ENCODE results near the gene PKD2.
A peak's percentile ranks its signal among the peaks of the same experiment; 100 is the strongest.
"Not testable (repeated sequence)": the region's sequence is repeated elsewhere in the genome, so short reads cannot be mapped to it uniquely, and the experiment has no call there.

PKD2 gene

DNA sequence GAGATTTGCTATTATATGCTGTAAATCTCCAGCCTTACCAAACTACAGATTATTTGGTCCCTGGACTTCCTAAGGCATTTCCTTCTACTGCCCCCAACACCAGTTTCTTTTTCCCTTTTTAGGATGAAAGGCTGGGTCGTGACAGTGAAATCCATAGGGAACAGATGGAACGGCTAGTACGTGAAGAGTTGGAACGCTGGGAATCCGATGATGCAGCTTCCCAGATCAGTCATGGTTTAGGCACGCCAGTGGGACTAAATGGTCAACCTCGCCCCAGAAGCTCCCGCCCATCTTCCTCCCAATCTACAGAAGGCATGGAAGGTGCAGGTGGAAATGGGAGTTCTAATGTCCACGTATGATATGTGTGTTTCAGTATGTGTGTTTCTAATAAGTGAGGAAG, 67.9 kb downstream of the PKD2 start:
- DNase-seq: no peak

DNA sequence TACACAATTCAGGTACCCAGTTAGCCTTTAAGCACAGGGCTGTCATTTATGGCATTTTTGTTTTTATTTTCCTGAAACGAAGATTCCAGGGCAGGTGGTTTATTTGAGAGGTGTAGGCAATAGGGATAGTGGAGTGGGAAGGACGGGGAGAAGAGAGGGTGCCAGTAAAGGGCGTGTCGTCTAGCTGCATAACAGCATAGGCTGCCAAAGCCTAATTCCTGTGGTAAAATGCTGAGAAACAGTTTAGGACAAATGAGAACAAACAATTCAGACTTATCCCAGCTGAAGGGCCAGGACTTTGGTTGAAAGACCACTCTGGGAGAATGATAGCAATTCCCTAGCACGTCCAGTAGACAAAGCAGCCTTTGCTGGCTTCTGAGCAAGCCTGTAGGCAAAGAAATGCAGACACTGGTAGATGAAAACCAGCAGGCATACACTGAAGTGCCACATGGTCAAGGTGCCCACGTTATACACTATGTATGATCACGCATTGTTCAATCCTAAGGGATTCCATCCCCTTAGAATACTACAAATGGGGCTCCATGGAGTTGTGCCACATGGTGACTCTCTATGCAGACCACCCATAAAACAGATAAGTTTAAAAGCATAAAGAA, 70.6 kb downstream of the PKD2 start:
- DNase-seq: no peak

DNA sequence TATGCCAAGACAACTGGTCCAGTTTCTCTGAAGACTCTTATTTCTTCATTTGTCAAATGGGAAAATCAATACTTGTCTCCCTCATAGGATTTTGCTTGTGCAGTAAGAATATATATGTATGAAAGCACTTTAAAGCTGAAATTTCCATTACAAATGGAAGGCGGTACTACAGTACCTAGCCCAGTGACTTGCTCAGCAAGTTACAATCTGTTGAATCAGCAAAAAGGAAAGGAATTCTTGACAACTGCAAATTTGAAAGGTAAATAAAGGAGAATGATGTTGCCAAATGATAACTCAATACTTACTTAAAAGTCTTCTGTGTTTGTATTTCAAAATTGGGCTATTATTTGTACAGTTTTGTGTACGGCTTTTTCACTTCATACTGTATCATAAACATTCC, 71.1 kb downstream of the PKD2 start:
- DNase-seq: no peak

DNA sequence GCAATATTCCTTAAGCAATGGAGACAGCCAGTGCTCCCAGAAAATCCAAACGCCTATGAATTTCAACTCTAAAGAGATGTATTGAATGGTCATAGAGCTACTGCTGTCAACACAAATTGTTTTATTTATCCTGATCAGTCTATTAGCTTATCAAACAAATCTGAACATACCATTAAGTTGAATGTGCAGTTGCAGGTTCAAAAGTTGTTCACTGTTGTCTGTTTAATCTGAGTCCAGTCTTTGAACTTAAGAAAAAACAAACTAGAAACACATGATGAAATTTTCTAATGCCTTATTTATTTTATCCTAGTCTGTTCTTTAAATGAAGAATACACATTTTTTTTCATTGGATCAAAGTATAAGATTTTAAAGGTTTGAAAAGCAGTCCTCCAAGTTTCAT, 73.2 kb downstream of the PKD2 start:
- DNase-seq: no peak

DNA sequence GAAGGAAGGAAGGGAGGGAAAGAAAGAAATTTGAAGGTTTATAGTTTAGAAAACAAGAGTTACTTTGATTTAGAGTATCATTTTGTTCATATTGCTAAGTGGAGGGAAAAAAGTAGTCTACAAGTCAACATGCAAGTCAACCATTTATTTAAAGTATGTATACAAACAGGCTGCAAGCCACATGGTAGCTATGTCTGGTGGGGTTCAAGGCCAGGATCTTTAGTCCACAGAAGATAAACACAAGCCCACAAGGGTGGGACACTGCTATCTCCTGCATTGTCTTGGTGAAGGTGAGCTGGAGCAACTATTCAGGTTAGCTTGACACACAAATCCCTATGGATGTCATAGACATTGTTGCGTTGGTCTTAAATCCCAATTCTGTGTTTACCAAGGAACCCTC, 79.6 kb downstream of the PKD2 start:
- no peak for DNase-seq

DNA sequence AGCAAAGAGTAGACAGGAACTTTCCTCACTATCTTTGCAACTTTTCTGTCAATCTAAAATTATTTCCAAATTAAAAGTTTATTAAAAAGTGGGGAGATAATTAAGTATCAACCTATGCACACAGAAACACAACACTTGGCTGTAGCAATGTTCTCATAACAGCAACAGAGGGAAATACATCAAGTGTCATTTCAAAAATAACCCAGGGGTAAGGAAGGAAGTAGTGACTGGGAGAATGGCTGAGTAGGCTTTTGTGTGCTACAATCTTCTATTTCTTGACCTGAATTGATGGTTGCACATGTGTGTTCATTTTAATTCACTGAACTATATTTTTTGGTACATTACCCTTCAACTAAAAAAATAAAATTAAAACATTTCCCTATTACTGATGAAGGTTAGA, 83.5 kb downstream of the PKD2 start:
- no peak for DNase-seq

DNA sequence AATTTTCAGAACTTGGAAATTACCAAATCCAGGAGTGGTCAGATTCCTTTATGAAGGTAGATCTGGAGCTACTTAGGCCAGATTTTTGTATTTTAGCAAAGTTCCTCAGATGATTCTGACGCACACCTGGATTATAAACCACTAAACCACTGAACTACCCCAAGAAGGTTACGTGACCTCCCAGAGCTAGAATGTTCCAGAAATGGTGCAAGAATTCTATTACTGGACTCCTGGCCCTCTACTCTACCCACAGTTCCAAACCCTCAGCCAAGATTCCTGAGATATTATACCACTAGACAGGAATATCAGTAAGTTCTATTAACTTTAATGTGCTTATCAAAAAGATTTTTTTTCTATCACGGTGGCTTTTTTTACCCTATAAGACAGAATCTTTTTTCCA, 83.9 kb downstream of the PKD2 start:
- no peak for DNase-seq

DNA sequence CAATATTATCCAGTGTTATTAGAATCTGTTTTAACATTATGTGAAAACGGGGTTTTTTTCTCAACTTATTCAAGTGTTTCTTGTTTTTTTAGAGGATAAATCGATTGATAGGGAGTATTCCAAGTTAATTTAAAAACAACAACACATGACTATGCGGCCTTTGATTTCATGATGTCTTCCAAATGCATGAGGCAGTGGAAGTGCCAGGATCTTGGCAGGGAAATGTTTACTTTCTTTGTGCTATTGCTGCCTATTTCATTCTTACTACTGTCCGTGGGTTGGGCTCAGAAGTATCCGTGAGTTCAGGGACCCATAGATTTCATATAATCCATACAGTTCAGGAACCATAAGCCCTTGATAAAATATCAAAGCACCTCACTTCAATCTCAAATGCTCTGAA, 86.4 kb downstream of the PKD2 start:
- DNase-seq: no peak

DNA sequence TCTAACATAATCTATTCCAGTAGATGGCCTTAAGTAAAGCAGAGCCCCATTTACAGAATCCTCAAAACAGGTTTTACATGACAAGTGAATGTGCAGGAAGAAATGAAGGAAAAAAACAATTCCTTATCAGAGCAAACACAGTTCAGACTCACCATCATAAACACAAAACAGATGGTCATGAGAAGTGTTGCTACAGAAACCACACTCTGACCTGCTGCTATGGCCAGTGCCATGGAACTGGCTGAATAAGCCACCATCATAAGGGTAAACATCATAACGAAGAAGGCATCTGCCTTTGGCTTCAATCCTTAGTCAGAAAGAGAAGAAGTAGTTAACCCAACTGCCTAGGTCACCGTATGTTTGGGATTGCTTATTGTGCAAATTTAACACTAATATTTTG, 89.9 kb downstream of the PKD2 start:
- DNase-seq: no peak

DNA sequence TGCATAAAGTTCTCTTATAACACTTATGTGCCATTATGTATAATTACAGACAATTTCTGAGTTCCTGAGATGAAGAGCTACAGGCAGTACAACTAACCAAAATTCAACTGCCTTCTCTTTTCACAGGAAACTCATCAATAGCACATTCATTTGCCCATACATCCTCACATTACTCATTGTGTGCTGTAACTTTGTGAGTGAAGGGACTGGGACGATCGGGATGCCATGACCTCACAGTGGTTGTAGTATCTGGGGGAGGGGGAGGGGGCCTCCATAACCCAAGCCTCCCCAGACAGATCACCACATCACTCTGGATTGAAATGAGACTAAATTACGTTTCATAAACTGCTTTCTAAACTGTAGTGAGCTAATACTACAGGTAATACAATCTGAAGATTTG, 90.3 kb downstream of the PKD2 start:
- DNase-seq: peak; percentile 6

DNA sequence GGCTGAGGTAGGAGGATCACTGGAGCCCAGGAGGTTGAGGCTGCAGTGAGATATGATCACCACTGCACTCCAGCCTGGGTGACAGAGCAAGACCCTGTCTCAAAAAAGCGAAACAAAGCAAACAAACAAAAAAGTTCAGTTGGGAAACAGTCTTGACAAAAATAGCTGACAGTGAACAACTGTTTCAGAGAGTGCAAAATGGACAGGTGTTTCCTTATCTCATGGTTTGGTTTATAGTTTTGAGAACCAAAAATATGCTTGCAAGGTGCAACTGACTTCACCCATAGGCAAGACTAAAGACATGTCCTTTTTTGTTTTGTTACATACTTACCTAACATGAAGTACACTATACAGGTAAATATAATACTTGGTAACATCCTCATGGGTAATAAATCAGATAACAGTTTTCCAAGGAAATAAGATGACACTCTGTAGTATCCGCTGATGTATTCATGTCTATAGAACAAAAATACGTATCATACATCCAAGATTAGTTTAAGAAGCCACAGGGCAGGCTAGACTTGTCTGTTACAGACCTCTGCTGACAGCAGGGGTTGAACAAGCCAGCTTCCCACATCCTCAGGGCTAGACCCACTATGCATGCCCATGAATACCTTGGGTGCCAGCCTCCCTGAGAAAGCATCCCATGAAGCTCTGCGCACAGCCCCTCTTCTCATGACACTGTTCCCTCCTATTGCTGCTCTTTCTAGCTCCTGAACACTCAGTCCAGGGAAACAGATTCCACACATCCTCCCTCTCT, 91.7 kb downstream of the PKD2 start:
- DNase-seq: no peak

DNA sequence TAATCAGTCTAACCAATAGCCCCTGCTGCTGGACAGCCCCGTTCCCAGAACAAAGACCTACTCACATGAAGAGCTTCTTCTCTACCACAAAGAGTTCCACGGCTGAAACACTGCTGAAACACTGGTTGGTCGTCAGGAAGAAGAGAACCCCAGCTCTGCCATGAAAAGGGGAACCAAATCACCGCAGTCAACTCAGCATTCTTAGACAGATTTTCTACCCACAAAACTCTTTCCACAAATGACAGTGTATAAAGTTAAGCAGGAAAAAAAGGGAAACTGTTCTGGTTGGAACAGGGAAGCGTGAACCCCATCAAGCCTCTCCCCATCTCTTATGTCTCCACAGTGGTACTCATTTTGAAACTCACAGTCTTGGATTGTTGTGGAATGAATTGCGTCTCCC, 93.7 kb downstream of the PKD2 start:
- no peak for DNase-seq

DNA sequence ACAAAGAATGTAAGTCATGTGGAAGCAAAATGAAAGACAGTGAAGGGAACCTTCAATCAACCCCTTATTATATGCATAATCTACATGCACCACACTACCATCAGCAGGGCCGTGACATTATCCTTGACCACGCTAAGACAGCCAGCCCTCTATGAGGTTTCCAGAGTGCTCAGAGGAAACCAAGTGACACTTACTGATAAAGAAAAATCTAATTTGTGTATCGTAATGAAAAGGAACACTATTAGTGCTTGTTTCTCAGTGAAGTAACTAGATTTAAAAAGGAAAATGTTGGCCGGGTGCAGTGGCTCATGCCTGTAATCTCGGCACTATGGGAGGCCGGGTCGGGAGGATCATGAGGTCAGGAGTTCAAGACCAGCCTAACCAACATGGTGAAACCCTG, 94.6 kb downstream of the PKD2 start:
- DNase-seq: no peak

DNA sequence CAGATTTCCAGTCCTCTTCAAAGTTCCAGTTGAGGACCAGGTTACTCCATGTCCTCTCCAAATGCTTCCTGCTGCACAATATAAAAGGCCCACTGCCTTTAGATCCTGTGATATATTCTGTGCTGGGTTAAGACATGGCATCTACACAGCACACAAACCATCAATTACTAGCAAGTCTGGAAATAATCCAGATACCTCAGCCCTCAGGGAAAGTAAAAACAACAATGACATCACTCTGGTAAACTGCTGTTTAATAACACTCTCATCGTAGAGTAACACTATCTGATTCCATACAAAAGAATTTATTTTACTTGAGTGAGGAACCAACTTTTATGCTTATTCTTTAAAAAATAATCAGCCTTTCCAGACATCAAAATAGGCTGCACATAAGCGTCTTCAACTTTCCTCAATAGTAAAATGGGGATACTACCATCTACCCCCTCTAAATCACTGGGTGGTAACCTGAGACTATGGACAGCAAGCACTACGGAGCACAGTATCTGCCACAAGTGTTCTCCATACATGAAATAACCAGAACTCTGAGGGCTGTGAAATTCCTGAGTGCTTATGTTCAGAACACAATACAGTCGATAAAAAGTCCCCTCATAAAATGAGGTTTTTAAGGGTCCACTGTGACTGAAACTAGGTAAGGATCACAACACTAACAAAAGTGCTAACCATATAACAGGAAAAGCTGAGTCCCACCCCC, 97.6 kb downstream of the PKD2 start:
- DNase-seq: peak; percentile 60

DNA sequence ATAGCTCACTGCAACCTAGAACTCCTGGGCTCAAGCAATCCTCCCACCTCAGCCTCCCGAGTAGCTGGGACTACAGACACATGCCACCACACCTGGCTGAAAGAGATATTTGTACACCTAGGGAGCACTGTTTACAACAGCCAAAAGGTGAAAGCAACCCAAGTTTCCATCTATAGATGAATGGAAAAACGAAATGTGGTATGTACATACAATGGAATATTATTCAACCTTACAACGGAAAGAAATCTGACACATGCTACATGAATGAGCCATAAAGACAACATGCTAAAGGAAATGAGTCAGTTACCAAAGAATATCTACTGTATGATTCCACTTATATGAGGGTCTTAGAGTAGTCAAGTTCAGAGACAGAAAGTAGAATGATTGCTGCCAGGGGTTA, 98.8 kb downstream of the PKD2 start:
- peak; percentile 47 for DNase-seq

DNA sequence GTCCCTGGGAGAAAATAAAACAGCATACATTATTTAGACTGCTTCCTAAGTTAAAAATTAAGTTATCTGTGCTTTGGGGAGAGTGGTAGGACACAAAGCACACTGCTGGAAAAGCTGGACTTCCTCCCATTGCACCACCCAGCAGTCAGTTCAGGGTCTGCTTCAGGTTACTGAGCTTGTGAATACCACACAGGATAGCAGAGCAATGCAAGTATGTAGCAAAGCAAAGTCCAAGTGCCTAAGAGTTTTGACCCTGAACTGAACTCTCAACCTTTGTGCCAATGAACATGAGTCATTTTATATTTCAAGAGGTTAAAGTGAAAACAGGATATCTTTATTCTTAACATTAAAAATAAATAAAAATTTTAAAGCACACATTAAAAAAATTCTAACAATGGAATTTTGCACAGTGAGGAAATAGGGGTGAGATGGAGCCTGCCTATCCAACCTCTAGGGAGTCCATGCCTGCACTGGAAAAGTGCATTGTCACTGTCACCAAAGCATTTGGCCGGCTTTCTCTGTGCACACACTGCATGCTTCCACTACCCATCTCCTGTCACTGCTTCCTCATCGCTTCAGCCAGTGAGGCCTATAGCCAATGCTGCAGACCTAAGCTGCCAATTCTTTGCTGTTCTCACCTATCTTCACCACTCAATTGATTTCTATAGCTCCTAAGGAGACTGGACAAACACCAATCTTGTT, 100.1 kb downstream of the PKD2 start:
- DNase-seq: peak; percentile 7

DNA sequence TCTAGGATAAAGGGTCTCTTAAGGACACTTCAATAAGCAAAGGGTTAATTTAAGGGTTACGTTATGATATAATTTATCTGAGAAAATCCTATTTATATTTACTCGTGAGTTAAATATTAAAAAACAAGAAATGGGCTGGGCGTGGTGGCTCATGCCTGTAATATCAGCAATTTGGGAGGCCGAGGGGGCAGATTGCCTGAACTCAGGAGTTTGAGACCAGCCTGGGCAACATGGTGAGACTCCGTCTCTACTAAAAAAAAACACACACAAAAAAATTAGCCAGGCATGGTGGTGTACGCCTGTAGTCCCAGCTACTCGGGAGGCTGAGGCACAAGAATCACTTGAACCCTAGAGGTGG, 100.7 kb downstream of the PKD2 start:
- not testable (repeated sequence) for DNase-seq

DNA sequence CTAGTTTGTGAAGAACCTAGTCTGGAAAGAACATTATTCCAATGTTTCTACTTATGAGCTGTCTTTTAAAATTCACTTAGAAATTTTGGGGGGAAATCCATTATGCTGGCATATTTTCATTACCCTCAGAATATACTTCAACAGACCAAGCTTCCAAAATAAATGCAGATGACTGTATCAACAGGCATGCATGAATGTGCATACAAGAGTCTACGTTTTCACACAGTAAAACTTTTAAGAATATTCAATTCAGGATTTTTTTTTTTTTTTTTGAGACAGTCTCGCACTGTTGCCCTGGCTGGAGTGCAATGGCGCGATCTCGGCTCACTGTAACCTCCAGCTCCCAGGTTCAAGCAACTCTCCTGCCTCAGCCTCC, 101.3 kb downstream of the PKD2 start:
- DNase-seq: peak; percentile 22

DNA sequence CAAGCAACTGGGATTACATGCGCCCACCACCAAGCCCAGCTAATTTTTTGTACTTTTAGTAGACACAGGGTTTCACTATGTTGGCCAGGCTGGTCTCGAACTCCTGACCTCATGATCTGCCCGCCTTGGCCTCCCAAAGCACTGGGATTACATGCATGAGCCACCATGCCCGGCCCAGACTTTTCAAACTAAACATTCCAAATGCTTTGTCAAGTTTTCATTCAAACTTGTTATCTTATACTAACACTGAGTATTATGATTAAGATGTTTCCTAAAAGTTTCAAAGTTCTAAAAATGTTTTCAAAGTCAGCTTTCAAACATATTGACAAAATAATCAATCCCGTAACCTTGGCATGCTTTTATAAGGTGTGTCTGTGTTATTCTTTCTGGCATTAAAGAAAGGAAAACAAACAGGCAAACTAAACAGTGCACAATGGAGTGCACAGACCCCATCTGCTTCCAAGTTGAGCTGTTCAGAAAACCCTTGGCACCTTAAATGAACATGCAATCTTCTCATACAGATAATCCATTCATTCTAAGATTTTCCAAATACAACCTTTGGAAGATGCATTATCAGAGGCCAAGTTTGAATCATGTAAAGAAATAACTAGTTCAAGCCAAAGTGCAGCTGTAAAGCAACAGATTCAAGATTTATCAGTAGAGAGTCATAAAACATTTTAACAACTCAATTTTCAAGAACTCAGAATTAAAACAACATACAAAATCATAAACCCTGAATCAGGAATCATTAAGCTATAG, 101.9 kb downstream of the PKD2 start:
- DNase-seq: no peak

DNA sequence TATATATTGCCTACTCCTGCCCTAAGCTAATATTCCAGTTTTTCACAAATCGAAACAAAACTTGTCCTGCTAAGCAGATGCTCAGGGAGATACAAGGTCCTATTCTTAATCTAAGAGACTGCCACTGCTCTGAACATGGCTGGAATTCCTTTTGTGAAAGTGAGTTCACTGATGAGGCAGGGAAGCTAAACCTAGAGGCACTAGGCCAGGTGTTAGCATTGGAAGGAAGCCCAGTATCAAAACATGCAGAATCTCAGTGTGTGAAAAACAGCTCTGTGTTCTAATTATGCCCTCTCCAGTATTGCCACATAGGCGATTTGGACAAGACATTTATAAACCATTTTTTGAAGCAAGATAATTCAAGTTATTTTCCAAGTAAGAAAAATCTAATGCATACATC, 103.4 kb downstream of the PKD2 start:
- no peak for DNase-seq

DNA sequence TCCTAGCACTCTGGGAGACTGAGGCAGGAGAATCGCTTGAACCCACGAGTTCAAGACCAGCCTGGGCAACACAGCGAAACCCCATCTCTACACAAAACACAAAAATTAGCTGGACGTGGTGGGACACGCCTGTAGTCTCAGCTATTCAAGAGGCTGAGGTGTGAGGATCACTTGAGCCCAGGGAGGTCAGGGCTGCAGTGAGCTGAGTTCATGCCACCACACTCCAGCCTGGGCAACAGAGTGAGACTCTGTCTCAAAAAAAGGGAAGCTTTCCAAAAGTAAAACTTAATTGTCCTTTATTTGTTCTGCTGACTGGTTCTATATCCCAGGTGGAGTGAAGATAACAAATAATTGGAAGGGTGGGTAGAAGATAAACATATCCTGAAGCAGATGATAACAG, 105.4 kb downstream of the PKD2 start:
- DNase-seq: no peak

DNA sequence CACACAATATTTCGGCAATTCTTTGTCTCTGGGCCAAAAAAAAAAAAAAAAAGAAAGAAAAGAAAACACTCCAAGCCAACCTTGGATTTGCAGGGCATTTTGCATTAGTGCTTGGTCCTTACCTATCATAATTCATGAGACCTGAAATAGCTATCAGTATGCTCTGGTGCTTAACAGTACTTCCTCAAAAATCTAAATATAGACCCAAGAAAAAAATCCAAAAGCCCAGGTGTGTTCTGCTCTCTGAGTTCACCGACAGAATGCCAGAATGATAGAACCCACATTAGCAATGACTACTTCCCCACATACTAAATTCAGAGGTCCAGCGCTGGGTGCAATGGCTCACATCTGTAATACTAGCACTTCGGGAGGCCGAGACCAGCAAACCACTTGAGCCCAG, 108.2 kb downstream of the PKD2 start:
- DNase-seq: no peak

DNA sequence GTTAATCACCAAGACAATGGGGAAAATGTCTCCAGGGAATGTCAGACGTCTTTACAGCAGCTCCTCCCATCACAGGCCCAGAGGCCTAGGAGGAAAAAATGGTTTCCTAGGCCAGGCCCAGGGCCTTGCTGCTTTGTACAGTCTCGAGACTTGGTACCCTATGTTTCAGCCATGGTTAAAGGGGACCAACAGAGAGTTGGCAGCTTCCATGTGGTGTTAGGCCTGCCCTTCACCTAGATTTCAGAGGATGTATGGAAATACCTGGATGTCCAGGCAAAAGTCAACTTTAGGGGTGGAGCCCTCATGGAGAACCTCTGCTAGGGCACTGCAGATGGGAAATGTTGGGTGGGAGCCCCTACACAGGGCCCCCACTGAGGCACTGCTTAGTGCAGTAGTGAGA, 112.5 kb downstream of the PKD2 start:
- no peak for DNase-seq

All from fibroblast of skin of abdomen (primary cell).